H1 (cell line): ENCODE data around the gene SMYD4. TPM values are rescaled to one million over a fixed set of nuclear protein-coding genes. Genes with fewer than 3 reads are reported as not detected.

Experiments used
- E2F6 ChIP-seq: IDR thresholded peaks from 2 replicates; pipeline ENCODE4 v1.6.1; 2012; ENCODE audit warnings: inconsistent platforms
- polyA plus RNA-seq, 7 experiments: library from polyadenylated mRNA; depleted of rRNA in 3 of 7; stranded (reverse) in 5 of 7; unstranded in 2 of 7; fragments of >200 nt in 5 of 7; fragments of 200-250 nt in 2 of 7; gene quantifications; 1 replicate in 5 of 7; 2 replicates in 1 of 7; 4 replicates in 1 of 7; pipeline versions ENCODE4 v1.2.1 to v1.2.3, GENCODE V29; 2011 to 2013; ENCODE audit warnings: missing spikeins in 2 of 7, mixed read lengths in 2 of 7
- total RNA-seq: library from RNA; stranded (reverse); fragmentation: NEBNext Ultra II Directional; extraction: Animal tissue kit (Norgen Biotek cat#: 25700); gene quantifications from 2 replicates; pipeline ENCODE4 v1.2.1, GENCODE V29; 2021

Gene SMYD4
- total and polyA plus RNA-seq, 2 of the 8 experiments (the other 6 are each of a cell fraction or from before 2014, with no cell fraction given) = 10.5 to 23.4 TPM

DNA sequence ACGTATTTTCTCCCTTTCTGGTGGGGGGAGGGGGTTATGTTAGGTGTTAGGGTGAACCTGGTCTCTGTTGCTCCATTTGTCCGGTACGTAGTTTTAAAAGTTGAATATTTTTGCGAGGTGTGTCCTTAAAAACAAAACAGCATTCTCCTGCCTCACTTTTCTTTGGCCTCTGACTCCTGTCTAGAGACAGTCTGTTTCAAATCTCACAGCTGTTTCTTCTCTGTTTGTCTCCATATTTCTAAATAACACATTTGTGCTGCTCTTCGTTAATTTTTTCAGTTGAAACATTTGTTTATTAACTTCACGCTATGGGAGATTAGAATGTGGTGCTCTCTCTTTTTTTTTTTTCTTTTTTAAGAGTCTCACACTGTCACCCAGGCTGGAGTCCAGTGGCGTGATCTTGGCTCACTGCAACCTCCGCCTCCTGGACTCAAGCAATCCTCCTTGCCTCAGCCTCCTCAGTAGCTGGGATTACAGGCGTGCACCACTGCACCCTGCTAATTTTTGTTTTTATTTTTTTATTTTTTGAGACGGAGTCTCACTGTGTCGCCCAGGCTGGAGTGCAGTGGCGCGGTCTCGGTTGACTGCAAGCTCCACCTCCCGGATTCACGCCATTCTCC, 31.8 kb upstream of the SMYD4 start (continued):
- no peak for TF ChIP-seq E2F6
